IPS DF 6.9 (cell line): ENCODE results near the gene ITGB2.

Experiments
- DNase-seq: peaks from one replicate; pipeline ENCODE4 v3.0.0-alpha.2; 2013; ENCODE audit warnings: low read depth, low spot score
- H3K27ac ChIP-seq: one replicate; pipeline ENCODE4 v1.5.1; 2013; ENCODE audit warnings: low read length, control low read depth
- H3K27me3 ChIP-seq: 2 replicates; pipeline ENCODE4 v1.6.1; 2013; ENCODE audit warnings: mild to moderate bottlenecking, low read length; ENCODE audit not compliant: control insufficient read depth, insufficient read depth
- H3K36me3 ChIP-seq: 2 replicates; pipeline ENCODE4 v1.6.1; 2013; ENCODE audit warnings: low read length; ENCODE audit not compliant: control insufficient read depth, insufficient read depth
- H3K4me1 ChIP-seq: 2 replicates; pipeline ENCODE4 v1.6.1; 2013; ENCODE audit warnings: low read length; ENCODE audit not compliant: control insufficient read depth, insufficient read depth
- H3K4me3 ChIP-seq: 2 replicates; pipeline ENCODE4 v1.5.1; 2013; ENCODE audit warnings: mild to moderate bottlenecking, low read length
- H3K9me3 ChIP-seq: 2 replicates; pipeline ENCODE4 v1.6.1; 2013; ENCODE audit warnings: low read length, inconsistent platforms; ENCODE audit not compliant: control insufficient read depth, insufficient read depth
- WGBS: extraction: QIAGEN DNeasy Blood & Tissue Kit; methylation state at CpG from one replicate; pipeline ENCODE4 v1.1.7; 2013; ENCODE audit warnings: mixed read lengths, missing lambda C conversion rate; ENCODE audit not compliant: insufficient read length, insufficient coverage; 5-methylcytosine and 5-hydroxymethylcytosine counted together

Gene ITGB2

DNA sequence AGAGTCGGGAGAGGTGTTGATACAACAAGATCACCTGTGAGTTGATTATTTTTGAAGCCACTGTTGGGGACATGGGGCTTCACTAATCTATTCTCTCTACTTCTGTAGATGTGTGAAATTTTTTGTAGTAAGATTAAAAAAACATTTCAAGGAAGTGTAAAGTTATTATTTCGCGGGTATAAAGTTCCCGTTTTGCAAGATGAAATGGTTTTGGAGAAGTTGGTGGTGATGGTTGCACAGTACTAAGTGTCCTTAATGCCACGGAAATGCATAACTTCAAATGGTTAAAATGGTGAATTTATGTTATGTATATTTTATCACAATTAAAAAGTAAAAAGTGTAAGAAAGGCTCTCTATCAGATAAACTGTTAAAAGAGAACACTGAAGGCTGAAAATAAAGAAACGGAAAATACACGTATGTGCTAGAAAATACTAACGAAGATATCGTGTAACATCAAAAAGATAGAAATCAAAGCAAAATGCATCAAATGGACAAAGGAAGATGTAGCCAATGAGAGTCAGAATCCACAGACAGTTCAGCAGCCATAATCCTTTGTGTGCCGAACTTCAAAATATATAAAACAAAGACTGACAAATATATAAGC is 2.9 kb upstream of the ITGB2 start:
- peaks cover 8% of the 10 kb centered on the region for H3K4me1 ChIP-seq
- no peaks in the 10 kb centered on the region for H3K27me3 ChIP-seq
- 100% methylated on average over 3 of the region's 10 CpGs for WGBS
- no peaks in the 10 kb centered on the region for H3K36me3 ChIP-seq
- no peak overlapping the region for H3K27ac ChIP-seq
- H3K9me3 ChIP-seq, result no peaks in the 10 kb centered on the region
- no peak for DNase-seq
- H3K4me3 ChIP-seq, result no peak overlapping the region

GRCh38 chr21:44921928-44922327 is 1.2 kb upstream of the ITGB2 start:
- Histone ChIP-seq H3K27me3 (no peaks in the 10 kb centered on the region), H3K4me1 (peaks cover 4% of the 10 kb centered on the region), H3K9me3 (no peaks in the 10 kb centered on the region), H3K36me3 (no peaks in the 10 kb centered on the region), H3K27ac (no peak overlapping the region), H3K4me3 (no peak overlapping the region)
- WGBS, result no CpG with 5 or more reads among the region's 5 CpGs
- no peak for DNase-seq

DNA sequence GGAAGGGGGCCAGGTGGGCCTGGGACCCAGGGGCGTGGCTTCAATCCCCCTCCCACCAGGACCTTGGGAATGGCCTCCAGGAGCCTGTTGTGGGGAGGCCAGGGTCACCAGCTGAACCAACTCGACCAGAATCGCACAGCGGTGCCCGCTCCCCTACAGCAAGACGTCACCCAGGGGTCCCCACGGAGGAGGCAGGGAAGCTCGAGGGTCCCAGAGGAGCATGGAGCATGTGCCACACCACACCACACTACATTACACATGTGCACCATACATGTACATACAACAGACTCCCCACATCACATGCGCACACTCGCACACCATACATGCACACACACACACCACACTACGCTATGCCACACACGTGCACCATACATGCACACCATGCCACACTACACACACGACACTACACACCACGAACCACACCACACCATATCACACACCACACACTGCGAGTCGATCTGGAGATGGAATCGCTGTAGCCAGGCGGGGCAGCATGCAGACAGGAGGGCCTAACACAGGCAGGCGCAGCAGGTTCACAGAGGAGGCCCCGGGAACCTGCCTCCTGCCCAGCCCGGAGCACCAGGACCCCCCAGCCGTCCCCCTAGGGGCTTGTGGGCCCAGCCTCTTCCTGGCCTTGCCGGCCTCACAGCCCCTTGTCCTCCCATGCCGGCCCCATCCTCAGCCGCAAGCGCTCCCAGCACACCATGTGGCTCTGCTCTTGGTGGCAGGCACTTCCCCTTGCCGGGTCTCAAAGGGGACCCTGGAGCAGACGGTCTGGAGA is 596 bp downstream of the ITGB2 start:
- no peaks in the 10 kb centered on the region for H3K27me3 ChIP-seq
- no peak for DNase-seq
- H3K27ac ChIP-seq, result no peak overlapping the region
- H3K4me3 ChIP-seq, result no peak overlapping the region
- 100% methylated on average over 4 of the region's 28 CpGs for WGBS
- peaks cover 2% of the 10 kb centered on the region for H3K4me1 ChIP-seq
- no peaks in the 10 kb centered on the region for H3K9me3 ChIP-seq
- no peaks in the 10 kb centered on the region for H3K36me3 ChIP-seq

- Histone ChIP-seq H3K36me3 (no peaks in the 10 kb centered on the region), H3K9me3 (no peaks in the 10 kb centered on the region), H3K4me3 (no peak overlapping the region), H3K27ac (no peak overlapping the region), H3K27me3 (no peaks in the 10 kb centered on the region), H3K4me1 (peaks cover 2% of the 10 kb centered on the region)
- WGBS, result no CpG with 5 or more reads among the region's 26 CpGs
- no peak for DNase-seq
Observed at GRCh38 chr21:44919111-44919912, 1.4 kb downstream of the ITGB2 start.

- no CpG with 5 or more reads among the region's 13 CpGs for WGBS
Observed at GRCh38 chr21:44918581-44919033, 2.1 kb downstream of the ITGB2 start.

GRCh38 chr21:44918107-44918470 is 2.6 kb downstream of the ITGB2 start:
- Histone ChIP-seq H3K4me3 (no peak overlapping the region), H3K27me3 (no peaks in the 10 kb centered on the region), H3K36me3 (no peaks in the 10 kb centered on the region), H3K4me1 (peaks cover 2% of the 10 kb centered on the region), H3K27ac (no peak overlapping the region), H3K9me3 (no peaks in the 10 kb centered on the region)
- no CpG with 5 or more reads among the region's 12 CpGs for WGBS
- no peak for DNase-seq

More at GRCh38 chr21:44918581-44919033, 2.1 kb downstream of the ITGB2 start:
- Histone ChIP-seq H3K4me1 (peaks cover 2% of the 10 kb centered on the region), H3K27ac (no peak overlapping the region), H3K9me3 (no peaks in the 10 kb centered on the region), H3K4me3 (no peak overlapping the region), H3K27me3 (no peaks in the 10 kb centered on the region), H3K36me3 (no peaks in the 10 kb centered on the region)
- DNase-seq, result no peak

GRCh38 chr21:44917446-44918106 is 3.1 kb downstream of the ITGB2 start:
- Histone ChIP-seq H3K27me3 (no peaks in the 10 kb centered on the region), H3K9me3 (no peaks in the 10 kb centered on the region), H3K36me3 (no peaks in the 10 kb centered on the region), H3K4me1 (peaks cover 2% of the 10 kb centered on the region), H3K27ac (no peak overlapping the region), H3K4me3 (no peak overlapping the region)
- no CpG with 5 or more reads among the region's 15 CpGs for WGBS
- no peak for DNase-seq

- DNase-seq, result no peak
- H3K27me3 ChIP-seq, result no peaks in the 10 kb centered on the region
- no peak overlapping the region for H3K4me3 ChIP-seq
- no peaks in the 10 kb centered on the region for H3K9me3 ChIP-seq
- no peaks in the 10 kb centered on the region for H3K36me3 ChIP-seq
- peaks cover 2% of the 10 kb centered on the region for H3K4me1 ChIP-seq
- no CpG with 5 or more reads among the region's 7 CpGs for WGBS
- H3K27ac ChIP-seq, result no peak overlapping the region
Observed at GRCh38 chr21:44916965-44917364, 3.7 kb downstream of the ITGB2 start.

DNA sequence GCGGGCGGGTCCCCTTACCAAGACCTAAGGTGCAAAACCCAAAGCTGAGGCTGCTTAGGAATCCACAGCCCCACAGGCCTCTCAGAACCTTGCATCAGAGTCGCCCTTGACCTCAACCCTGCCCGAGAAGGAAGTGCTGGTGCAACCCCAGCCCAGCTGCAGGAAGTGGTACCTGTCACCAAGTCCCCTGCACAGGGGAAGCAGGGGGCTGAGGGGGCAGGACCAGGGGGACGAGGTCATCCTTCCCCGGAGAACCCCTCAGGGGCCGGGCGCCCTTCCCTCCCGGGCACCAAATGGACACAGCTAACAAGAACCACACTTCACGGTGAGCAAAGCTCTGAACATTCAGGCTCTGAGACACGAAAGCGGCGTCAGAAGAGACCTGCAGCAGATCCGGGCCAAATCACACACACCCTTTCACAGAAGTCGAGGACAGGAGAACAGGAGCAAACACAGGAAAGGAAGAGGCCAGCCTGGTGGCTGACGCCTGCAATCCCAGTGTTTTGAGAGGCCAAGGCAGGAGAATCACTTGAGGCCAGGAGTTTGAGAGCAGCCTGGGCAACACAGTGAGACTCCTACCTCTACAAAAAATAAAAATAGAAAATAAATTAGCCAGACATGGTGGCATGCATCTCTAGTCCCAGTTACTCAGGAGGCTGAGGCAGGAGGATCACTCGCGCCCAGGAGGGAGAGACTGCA is 6.4 kb downstream of the ITGB2 start:
- Histone ChIP-seq H3K27me3 (no peaks in the 10 kb centered on the region), H3K9me3 (no peaks in the 10 kb centered on the region), H3K27ac (no peak overlapping the region), H3K4me1 (no peaks in the 10 kb centered on the region), H3K36me3 (no peaks in the 10 kb centered on the region), H3K4me3 (no peak overlapping the region)
- no peak for DNase-seq
- WGBS, result no CpG with 5 or more reads among the region's 18 CpGs
